HG02938 (cell line): ENCODE measurements around the gene A4GALT.
"Not testable (repeated sequence)": the region's sequence is repeated elsewhere in the genome, so short reads cannot be mapped to it uniquely, and the experiment has no call there.

Experiments used
- ATAC-seq: cut with Tn5 transposase; IDR thresholded peaks from one replicate; pipeline ENCODE4 v1.9.1; 2021; ENCODE audit warnings: mild to moderate bottlenecking, moderate library complexity; ENCODE audit not compliant: unreplicated experiment

The A4GALT gene

GRCh38 chr22:42684462-42685195 is 36.0 kb downstream of the A4GALT start:
- ATAC-seq, result no peak

- ATAC-seq, result no peak
Measured at GRCh38 chr22:42683578-42684283, 36.9 kb downstream of the A4GALT start.

DNA sequence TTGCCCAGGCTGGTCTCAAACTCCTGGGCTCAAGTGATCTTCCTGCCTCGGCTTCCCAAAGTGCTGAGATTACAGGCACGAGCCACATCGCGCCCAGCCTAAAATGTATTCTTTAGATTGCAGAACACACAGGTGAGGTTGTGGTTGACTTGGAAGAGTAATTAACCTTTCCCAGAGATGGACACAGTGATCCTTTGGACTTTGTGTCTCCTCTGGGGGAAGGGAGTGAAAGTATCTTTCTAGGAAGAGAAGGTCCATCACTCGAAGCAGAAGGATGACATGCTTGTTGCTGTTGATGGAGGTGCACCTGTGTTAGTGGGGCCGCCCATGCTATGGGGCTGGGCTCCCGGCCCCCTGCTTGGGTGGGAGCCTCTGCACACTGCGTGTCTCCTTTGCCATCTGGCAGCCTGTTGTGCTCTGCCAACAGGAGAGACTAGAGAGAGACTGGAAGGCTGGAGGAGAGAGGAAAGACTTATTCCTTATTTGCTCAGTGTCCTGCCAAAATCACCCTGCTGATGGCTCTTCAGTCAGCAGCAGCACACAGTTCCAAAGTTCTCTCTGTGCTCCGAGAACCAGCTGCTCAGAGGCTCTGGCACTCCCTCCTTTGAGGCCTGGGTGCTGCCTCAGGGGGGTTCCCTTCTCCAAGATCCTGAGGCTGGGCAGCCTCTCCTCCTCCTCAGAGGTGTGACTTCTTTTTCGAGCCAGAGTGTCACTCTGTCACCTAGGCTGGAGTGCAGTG is 38.4 kb downstream of the A4GALT start:
- ATAC-seq, result no peak

- no peak for ATAC-seq
Measured at GRCh38 chr22:42680648-42681047, 40.0 kb downstream of the A4GALT start.

- ATAC-seq, result no peak
Measured at GRCh38 chr22:42679691-42680090, 41.0 kb downstream of the A4GALT start.

DNA sequence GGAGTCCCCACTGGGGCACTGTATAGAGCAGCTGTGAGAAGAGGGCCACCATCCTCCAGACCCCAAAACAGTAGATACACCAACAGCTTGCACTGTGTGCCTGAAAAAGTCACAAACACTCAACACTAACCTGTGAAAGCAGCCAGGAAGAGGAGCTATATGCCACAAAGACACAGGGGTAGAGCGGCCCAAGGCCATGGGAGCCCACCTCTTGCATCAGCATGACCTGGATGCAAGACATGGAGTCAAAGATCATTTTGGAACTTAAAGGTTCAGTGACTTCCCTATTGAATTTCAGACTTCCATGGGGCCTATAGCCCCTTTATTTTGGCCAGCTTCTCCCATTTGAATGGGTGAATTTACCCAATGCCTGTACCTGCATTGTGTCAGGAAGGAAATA is 41.8 kb downstream of the A4GALT start:
- no peak for ATAC-seq

DNA sequence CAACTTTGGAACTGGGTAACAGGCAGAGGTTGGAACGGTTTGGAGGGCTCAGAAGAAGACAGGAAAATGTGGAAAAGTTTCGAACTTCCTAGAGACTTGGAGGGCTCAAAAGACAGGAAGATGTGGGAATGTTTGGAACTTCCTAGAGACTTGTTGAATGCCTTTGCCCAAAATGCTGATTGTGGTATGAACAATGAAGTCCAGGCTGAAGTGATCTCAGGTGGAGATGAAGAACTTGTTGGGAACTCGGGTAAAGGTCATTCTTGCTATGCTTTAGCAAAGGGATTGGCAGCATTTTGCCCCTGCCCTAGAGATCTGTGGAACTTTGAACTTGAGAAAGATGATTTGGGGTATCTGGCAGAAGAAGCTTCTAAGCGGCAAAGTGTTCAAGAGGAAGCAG is 42.7 kb downstream of the A4GALT start:
- ATAC-seq, result not testable (repeated sequence)

DNA sequence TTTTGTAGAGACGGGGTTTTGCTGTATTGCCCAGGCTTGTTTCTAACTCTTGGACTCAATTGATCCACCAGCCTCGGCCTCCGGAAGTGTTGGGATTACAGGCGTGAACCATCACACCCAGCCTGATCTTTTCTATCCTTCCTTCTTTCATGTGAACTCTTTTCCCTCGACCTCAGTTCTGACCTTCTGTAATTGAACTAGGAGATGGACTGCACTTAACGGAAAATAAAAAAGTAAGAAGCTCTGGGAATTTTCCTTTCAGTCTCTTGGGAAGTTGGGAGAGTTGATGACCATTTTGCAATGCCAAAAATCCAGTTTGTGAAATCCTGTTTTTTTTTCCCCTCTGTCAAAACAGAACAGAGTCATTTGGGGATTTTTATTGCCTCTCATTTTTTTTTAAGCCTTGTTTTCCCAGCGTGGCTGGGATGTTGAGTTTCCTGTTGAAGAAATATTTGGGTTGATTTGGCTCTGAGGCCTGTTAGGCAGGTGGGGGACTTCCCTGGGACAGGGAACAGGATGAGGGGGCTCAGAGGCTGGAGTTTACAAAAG is 44.5 kb downstream of the A4GALT start:
- no peak for ATAC-seq

DNA sequence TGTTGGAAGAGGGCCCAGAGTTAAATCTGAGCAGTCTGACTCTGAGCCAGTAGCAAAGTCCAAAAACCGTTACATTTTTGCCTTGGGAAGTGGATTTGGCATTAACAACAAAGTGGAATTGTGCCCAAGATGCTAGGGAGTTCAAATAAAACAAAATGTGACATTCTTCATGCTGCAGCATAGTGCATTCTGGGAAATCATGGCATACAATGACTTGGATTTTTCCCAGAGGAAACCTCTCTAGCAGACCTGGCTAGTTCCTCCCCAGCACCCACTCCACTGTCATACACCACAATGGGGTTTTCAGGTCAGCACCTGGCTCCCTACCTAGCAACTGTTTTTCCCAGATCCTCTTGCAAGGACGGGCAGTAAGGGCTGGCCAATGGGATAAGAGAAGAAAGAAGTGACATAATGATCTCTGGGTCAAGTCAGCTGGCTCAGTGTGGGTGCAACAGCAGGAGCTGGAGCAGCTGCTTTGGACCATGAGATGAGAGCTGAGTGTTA is 46.7 kb downstream of the A4GALT start:
- ATAC-seq, result no peak

DNA sequence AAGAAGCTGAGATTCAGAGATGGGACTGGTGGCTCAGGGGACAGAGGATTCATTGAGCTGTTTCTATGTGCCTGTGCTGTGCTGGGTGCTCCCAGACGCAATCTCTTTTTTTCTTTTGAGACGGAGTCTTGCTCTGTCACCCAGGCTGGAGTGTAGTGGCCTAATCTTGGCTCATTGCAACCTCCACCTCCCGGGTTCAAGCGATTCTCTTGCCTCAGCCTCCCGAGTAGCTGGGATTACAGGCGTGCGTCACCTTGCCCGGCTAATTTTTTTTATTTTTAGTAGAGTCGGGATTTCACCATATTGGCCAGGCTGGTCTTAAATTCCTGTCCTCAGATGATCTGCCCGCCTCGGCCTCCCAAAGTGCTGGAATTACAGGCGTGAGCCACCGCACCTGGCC is 47.6 kb downstream of the A4GALT start:
- not testable (repeated sequence) for ATAC-seq

DNA sequence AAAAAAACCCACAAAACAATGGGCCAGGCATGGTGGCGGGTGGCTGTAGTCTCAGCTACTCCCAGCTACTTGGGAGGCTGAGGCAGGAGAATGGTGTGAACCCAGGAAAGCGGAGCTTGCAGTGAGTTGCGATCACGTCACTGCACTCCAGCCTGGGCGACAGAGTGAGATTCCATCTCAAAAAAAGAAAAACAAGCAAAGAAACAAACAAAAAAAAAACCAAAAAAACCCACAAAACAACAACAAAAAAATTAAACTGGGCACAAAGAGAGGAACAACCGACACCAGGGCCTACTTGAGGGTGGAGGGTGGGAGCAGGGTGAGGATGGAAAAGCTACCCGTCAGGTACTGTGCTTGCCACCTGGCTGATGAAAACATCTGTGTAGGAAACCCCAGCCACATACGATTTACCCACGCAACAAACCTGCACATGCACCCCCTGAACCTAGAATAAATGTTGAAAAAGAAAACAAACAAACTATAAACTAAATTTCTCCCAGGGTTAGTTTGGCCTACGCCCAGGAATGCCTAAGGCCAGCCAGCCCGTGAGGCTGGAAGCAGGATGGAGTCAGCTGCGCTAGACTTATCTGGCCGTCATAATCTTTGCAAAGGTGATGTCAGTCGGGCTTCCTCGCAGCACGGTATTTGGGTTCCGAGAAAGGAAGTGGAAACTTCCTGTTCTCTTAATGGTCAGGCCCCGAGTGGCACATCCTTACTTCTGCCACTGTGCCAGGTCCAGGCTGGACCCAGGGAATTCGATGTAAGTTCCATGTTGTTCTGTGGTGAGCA is 49.6 kb downstream of the A4GALT start:
- ATAC-seq, result no peak

DNA sequence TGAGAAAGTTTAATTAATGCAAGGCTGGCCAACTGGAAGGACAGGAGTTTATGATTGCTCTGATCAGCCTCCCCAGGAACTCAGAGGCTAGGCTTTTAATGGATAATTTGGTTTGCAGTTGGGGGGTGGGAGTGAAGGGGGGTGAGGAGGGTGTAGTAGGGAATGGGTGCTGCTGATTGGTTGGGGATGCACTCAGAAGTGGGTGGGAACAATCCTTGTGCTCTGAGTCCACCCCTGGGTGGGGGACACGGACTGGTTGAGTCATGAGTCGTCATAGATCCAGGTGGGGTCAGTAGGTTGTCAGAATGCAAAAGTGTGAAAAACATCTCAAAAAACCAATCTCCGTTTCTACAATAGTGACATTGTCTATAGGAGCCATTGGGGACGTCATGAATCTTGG is 50.6 kb downstream of the A4GALT start:
- no peak for ATAC-seq

DNA sequence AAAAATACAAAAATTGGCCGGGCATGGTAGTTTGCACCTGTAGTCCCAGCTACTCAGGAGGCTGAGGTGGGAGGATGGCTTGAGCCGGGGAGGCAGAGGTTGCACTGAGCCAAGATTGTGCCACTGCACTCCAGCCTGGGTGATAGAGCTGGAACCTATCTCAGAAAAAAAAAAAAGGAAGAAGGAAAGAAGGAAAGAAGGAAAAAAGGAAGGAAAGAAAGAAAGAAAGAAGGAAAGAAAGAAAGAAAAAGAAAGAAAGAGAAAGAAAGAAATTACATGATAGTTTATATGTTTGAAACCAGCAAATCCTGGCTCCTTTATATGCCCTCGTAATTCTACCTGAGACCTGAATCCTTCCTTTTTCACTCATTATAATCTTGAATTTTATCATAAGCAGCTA is 54.3 kb downstream of the A4GALT start:
- not testable (repeated sequence) for ATAC-seq

- ATAC-seq, result no peak
Measured at GRCh38 chr22:42664976-42665831, 55.5 kb downstream of the A4GALT start.

DNA sequence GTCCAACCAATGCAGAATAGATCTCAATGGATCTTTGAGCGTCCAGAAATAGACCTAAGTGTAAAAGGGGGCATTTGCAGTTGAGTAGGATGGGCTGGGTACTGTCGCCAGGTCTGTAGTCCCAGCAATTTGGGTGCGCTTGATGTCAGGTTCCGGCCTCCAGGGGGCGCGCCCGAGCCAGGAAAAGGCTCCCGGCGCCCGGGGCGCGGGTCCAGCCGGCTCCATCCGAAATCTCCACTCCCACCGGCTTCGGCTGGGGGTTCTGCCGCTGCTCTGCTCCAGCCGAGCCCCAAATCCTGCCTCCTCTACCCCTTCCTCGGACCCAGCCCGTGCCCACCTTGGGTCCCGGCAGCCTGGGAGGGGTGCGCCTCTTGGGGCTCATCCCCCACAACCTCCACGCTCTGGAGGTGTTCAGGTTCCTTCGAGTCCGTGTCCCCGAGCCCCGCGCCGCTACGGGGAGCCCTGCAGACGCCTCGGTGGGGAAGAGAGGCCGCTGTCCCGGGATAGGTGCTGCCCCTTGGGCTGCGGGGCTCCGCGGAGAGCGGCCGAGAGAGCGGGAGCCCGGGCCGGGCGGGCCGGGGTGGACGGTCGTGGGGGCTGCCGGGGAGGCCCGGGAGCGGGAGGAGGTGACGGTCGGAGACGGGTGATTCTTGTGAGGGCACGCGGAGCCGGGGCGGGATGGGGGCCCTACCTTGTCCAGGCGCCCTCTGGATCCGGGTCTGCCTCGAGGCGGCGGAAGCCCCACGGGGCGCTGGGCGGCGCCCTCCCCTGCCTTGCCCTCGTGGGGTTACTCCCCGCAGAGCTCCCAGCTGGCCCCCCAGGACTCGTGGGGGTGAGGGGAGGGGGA is 58.5 kb downstream of the A4GALT start:
- no peak for ATAC-seq

DNA sequence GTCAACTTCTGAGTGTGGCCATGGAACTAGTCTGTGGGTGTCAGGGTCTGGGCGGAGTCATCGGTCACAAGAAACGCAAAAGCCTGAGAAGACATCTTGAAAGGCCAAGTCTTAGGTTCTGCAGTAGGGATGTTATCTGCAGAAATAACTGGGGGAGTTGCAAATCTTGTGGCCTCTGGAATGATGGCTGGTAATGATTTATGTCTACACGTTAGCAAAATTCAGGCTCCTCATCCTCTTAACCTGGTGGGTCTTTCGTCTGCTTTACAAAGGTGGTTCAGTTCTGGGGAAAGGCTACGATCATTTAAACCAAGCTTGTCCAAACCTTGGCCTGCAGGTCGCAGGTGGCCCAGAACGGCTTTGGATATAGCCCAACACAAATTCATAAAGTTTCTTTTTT is 64.1 kb downstream of the A4GALT start:
- ATAC-seq, result no peak

DNA sequence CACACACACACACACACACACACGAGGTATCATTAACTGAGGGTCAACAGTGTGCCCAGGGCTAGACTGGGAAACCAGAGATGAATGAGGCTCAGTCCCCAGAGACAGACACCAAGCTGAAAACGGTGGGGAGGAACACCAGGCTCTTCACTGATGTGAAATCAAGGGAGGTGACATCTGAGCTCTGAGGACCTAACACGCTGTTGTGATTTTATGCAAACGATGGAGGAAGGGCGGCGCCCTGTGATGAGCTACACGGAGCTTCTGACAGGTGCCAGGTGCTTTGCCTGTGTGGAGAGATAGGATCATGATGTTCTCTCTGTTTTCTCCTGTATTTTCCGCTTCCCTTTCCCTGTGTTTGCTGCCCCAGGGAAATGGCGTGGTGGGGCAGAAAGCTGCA is 65.0 kb downstream of the A4GALT start:
- no peak for ATAC-seq

GRCh38 chr22:42654436-42655073 is 66.1 kb downstream of the A4GALT start:
- ATAC-seq, result no peak
